ENCODE measurements around the gene LRRC40.

Gene LRRC40

DNA sequence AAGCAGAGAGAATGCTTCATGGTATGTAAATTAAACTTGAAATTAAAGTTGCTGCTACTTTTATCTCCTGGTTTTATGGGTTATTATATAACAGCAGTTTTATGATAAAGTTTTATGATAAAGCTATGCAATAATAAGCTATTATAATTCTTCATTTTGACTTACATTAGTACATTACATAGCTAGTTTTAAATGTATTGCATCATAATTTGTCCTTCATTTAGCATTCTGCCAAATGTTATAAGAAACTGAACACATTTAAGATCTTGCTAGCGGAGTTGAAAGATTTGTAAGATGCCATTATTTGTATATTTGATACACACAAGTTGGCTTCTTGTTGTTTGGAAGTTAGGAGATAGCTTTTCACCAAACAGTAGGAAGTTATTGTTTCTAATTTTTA, 101.6 kb downstream of the LRRC40 start:
- no peak for DNase-seq

DNA sequence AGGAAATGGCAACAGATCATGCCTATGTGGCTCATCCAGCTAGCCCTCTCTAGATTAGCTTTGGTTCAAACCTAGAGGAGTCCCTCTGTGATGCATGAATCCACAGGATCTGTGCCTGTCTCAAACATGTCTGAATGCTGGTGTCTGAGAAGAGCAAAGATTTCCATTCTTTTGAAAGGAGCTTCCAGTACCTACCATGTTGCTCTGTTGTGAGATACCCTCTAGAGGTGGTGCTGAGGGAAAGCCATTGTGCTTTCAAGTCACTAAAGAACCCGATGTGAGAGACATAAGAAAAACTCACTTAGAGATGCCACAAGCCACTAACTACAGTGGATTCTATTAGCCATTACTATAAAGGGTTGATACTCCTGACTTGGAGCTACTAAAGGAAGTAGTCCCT, 103.6 kb downstream of the LRRC40 start:
- no peak for DNase-seq

DNA sequence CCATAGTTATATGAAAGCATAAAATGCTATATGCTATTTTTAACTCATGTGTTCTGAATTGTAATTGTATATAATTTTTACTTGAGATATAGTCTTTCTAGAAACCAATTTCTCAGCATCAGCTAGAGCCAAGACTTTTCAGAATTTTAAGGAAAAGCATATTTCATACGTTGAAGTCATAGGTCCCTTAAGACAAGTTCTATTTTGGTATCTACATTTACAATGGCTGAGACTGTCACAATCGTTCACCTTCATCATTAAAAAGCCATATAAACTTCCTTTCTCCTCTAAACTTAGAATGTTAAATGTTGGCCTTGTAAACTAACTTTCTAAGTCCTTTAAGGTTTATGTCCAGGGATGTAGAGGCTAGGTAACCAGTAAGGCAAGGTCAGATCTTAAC, 104.1 kb downstream of the LRRC40 start:
- no peak for DNase-seq

All from NCI-H1092 (cell line).